Hematopoietic multipotent progenitor cell treated with erythropoietin and hydrocortisone succinate and interleukin-3 and kit ligand, for 17 days (in vitro differentiated cells): ENCODE data around the gene TMEM121.
"Not testable (repeated sequence)": the region's sequence is repeated elsewhere in the genome, so short reads cannot be mapped to it uniquely, and the experiment has no call there.

Experiments
- DNase-seq: peaks from one replicate; pipeline ENCODE4 v3.0.0-alpha.2; 2015; ENCODE audit warnings: low spot score

TMEM121 gene

GRCh38 chr14:105570482-105570881 lies 44.1 kb downstream of the TMEM121 start:
- DNase-seq: no peak

GRCh38 chr14:105571181-105571951 lies 45.0 kb downstream of the TMEM121 start:
- DNase-seq: not testable (repeated sequence)

GRCh38 chr14:105572063-105572462 lies 45.7 kb downstream of the TMEM121 start:
- not testable (repeated sequence) for DNase-seq

- DNase-seq: not testable (repeated sequence)
These were observed 47.5 kb downstream of the TMEM121 start for GRCh38 chr14:105573841-105574240.

- not testable (repeated sequence) for DNase-seq
These were observed 48.0 kb downstream of the TMEM121 start for GRCh38 chr14:105574411-105574810.

GRCh38 chr14:105575016-105575700 lies 48.8 kb downstream of the TMEM121 start:
- not testable (repeated sequence) for DNase-seq

GRCh38 chr14:105576525-105577088 lies 50.2 kb downstream of the TMEM121 start:
- no peak for DNase-seq

DNA sequence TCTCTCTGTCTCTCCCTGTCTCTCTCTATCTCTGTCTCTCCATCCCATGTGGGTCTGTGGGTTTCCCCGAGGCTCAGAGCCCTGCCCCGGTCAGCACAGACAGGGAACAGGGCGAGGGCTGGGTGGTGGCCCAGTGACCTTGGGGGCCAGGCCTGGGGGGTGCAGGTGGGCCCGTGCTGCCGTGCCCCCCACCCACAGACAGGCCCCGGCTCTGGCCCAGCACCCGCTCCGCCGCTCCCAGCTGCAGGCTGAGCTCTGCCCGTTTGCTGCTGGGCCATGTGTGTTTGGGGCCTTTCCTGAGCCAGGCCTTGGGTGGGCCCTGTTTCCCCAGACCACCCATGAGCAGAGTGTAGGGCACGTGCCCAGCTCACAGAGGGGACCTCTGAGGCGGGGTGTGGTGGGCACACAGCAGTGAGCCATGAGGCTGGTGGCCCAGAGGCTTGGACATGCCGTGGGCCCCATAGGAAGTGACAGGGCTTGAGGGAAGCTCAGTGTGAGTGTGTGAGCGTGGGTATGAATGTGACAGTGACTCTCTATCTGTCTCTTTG lies 51.0 kb downstream of the TMEM121 start:
- DNase-seq: no peak

DNA sequence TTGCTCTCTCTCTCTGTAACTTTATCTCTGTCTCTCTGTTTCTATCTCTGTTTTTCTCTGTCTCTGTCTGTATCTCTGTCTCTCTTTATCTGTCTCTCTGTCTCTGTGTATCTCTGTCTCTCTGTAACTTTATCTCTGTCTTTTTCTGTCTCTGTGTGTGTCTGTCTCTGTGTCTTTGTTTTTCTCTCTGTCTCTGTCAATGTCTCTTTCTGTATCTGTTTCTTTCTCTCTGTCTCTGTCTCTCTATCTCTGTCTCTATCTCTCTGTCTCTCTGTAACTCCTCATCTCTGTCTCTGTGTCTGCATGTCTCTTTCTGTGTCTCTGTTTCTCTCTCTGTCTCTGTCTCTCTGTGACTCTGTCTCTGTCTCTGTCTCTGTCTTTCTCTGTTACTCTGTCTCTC lies 51.7 kb downstream of the TMEM121 start:
- no peak for DNase-seq

DNA sequence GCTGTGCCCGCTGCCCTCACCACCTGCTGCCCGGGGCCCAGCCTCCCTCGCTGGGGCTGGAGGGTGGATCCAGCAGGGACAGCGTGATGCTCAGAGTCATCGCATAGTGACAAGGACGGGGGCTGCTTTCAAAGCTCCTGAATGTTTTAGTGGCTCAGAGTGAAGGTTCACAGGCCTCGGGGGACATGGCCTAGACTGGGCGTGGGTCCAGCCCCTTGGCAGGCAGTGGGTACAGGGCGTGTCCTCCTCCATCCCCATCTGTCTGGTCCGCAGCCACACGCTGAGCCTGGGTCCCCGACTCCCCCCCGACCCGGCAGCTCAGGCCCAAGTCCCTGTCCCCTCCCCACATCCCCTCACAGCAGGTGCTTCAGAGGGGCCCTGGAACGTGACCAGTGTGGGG lies 52.8 kb downstream of the TMEM121 start:
- not testable (repeated sequence) for DNase-seq
